Activated CD8-positive, alpha-beta memory T cell treated with anti-CD3 and anti-CD28 coated beads, Interleukin-2, amount 50 U/mL, for 24 hours (primary cell): ENCODE measurements around the gene COL6A2.
"Not testable (repeated sequence)": the region's sequence is repeated elsewhere in the genome, so short reads cannot be mapped to it uniquely, and the experiment has no call there.

Source experiments
- DNase-seq: peaks from one replicate; pipeline ENCODE4 v3.0.0-alpha.2; 2020; ENCODE audit errors: extremely low read depth

The COL6A2 gene

DNA sequence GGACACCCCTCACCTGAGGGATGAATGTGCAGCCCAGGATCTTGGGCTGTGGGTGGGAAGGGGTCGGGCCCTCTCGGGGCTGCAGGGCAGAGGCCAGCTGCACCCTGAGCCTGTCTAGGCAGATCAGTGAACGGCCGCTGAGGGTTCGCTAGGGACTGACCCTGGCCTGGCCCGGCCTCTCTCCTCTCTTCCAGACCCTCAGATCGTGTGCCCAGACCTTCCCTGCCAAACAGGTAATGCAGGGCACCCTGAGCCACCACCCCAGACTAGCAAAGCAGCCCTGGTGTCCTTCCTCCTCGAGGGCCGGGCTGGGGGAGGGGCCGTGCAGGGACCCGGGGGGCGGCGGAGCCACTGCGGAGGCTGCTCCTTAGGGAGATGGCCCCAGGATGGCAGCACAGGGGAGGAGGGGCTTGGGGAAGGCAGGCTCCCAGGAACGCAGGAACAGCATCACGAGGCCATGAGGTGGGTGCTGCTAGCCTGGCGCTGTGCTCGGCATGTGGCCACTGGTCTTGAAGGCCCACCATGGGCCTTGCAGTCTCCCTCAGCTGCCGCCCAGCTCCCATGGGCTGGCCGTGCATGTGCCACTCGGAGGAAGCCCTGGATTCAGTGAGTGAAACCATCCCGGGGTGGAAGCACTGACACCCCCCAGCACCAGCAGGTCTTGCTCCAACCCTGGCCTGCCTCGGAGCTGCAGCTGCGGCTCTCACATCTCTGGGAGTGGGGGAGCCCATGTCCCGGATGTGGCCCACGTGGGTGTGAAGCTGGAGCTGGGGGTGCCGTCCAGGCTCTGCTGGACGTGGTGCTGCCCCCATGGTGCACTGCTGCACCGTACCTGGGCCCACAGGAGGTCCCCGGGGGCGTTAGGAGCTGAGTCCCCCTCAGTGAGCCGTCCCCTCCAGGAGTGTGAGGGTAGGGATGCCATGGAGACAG is 28.7 kb downstream of the COL6A2 start:
- no peak for DNase-seq

GRCh38 chr21:46127239-46128105 is 29.6 kb downstream of the COL6A2 start:
- no peak for DNase-seq

- DNase-seq, result no peak
These were observed 30.4 kb downstream of the COL6A2 start for GRCh38 chr21:46128106-46128932.

DNA sequence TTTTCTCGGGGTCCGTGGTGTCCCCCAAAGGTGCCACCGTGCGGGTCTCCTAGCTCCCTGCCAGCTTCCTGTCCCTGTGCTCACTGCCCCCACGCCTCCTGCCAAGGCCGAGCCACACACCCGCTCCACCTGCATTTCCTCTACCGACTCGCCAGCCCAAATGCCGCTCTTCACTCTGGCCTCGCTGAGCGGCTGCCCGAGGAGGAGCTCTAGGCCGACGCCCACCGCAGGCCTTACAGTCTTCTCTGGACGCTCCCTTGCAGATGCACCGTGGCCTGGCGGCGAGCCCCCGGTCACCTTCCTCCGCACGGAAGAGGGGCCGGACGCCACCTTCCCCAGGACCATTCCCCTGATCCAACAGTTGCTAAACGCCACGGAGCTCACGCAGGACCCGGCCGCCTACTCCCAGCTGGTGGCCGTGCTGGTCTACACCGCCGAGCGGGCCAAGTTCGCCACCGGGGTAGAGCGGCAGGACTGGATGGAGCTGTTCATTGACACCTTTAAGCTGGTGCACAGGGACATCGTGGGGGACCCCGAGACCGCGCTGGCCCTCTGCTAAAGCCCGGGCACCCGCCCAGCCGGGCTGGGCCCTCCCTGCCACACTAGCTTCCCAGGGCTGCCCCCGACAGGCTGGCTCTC is 31.1 kb downstream of the COL6A2 start:
- no peak for DNase-seq

- no peak for DNase-seq
These were observed 32.1 kb downstream of the COL6A2 start for GRCh38 chr21:46129846-46130651.

- DNase-seq, result no peak
These were observed 33.1 kb downstream of the COL6A2 start for GRCh38 chr21:46130831-46131587.

- no peak for DNase-seq
These were observed 33.6 kb downstream of the COL6A2 start for GRCh38 chr21:46131588-46131837.

DNA sequence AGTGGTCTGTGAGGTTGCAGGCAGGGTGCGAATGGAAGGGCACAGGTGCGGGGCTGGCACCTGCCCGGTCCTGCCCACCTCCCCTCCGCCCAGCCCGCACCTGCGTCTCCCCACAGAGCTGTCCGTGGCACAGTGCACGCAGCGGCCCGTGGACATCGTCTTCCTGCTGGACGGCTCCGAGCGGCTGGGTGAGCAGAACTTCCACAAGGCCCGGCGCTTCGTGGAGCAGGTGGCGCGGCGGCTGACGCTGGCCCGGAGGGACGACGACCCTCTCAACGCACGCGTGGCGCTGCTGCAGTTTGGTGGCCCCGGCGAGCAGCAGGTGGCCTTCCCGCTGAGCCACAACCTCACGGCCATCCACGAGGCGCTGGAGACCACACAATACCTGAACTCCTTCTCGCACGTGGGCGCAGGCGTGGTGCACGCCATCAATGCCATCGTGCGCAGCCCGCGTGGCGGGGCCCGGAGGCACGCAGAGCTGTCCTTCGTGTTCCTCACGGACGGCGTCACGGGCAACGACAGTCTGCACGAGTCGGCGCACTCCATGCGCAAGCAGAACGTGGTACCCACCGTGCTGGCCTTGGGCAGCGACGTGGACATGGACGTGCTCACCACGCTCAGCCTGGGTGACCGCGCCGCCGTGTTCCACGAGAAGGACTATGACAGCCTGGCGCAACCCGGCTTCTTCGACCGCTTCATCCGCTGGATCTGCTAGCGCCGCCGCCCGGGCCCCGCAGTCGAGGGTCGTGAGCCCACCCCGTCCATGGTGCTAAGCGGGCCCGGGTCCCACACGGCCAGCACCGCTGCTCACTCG is 34.1 kb downstream of the COL6A2 start:
- DNase-seq, result no peak

GRCh38 chr21:46135782-46136395 is 38.0 kb downstream of the COL6A2 start:
- DNase-seq, result no peak

- DNase-seq, result no peak
These were observed 38.9 kb downstream of the COL6A2 start for GRCh38 chr21:46136739-46137349.

DNA sequence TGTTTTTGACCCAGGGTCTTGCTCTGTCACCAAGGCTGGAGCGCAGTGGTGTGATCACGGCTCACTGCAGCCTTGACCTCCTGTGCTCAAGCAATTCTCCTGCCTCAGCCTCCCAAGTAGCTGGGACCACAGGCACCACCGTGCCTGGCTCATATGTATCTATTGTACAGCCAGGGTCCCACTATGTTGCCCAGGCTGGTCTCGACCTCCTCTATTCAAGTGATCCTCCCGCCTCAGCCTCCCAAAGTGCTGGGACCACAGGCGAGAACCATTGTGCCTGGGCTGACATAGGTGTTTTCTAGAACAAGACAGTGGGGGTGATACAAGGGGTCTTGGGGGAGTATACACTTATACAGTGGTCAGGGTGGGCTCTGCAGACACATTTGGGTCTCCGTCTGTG is 40.0 kb downstream of the COL6A2 start:
- no peak for DNase-seq

GRCh38 chr21:46138383-46138970 is 40.6 kb downstream of the COL6A2 start:
- DNase-seq, result no peak

DNA sequence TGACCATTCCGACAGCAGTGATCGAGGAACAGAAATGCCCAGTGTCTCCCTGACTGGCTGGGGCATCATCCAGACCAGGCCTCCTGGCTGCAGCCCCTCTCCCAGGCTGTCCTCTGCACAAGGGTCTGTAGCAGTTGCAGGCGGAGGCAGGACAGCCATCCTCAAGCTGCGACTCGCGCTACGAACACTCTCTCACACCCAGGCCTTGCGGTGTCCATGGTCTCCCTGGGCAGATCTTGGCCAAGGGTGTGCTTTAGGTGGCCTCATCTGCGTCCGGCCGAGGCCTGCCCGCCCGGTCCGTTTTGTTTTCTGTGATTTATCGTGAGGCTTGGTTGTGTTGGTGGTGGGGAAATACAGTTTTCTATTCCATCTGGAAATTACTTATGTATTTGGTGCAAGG is 41.8 kb downstream of the COL6A2 start:
- DNase-seq, result no peak

DNA sequence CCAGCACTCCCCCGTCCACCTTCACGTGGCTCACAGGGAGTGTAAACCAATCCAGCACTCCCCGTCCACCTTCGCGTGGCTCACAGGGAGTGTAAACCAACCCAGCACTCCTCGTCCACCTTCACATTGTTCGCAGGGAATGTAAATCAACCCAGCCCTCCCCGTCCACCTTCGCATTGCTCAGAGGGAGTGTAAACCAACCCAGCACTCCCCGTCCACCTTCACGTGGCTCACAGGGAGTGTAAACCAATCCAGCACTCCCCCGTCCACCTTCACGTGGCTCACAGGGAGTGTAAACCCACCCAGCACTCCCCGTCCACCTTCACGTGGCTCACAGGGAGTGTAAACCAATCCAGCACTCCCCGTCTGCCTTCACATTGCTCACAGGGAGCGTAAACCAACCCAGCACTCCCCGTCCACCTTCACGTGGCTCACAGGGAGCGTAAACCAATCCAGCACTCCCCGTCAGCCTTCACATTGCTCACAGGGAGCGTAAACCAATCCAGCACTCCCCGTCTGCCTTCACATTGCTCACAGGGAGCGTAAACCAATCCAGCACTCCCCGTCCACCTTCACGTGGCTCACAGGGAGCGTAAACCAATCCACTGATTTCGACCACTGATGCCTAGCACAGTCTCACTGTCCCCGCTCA is 42.6 kb downstream of the COL6A2 start:
- not testable (repeated sequence) for DNase-seq

DNA sequence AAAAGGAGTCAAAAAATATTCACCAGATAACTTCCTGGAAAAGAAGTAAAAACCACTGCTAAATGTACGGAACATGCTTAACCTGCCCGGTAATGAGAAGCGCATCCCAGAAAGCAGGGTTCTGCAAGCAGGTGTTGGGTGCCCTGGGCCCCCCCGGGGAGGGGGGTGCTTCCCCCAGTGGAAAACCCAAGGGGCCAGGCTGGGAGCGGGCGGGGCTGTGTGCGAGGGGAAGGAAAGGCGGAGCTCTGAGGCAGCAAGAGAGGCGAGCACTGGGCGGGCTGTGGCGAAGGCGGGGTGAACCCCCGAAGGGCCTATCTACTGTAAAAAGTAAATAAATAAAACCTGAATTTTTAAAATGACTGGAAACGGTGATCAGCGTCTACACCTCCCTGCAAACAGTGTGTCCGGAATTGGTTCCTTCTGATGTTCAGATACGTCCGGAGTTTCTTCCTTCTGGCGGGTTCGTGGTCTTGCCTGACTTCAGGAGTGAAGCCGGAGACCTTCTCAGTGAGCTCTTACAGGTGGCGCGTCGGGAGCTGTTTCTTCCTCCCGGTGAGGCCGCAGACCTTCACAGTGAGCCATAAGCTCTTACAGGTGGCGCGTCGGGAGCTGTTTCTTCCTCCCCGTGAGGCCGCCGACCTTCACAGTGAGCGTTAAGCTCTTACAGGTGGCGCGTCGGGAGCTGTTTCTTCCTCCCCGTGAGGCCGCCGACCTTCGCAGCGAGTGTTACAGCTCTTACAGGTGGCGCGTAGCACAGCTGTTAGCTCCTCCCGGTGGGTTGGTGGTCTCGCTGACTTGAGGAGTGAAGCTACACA is 44.1 kb downstream of the COL6A2 start:
- no peak for DNase-seq
